ENCODE measurements around the gene RANBP17.
"Not testable (repeated sequence)": the region's sequence is repeated elsewhere in the genome, so short reads cannot be mapped to it uniquely, and the experiment has no call there.

Gene RANBP17

GRCh38 chr5:171250738-171251137 is 388.9 kb downstream of the RANBP17 start:
- no peak for DNase-seq (ENCODE audit: low spot score)

DNA sequence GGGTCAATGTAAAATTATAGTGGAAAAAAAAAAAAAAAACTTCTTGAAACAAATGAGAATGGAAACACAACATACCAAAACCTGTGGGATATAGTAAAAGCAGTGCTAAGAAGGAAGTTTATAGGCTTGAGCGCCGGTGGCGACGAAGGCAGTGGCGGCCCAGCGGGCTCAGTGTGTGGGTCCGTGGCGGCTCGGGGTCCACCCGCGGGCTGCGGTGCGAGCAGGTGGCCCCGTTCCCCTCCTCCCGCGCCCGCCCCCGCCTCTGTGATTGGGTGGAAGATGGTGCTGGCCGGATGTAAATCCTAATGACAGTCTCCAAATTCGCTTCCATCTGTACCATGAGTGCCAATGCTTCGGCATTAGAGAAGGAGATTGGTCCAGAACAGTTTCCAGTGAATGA is 389.7 kb downstream of the RANBP17 start:
- no peak for DNase-seq (ENCODE audit: low spot score)

DNA sequence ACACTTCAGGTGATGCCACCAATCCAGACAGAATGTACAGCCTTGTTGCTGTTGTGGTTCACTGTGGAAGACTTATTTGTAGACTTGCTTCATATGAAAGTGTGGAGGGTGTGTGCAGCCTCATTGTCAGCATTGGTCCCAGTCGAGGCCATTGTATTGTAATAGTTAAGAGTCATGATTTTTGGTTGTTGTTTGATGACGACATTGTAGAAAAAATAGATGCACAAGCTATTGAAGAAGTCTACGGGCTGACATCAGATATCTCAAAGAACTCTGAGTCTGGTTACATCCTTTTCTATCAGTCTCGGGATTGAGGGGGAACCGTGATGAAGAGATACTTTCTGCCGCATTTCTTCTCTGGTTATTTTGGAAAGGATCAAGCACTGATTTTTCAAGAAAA is 390.9 kb downstream of the RANBP17 start:
- DNase-seq (ENCODE audit: low spot score): no peak

- no peak for DNase-seq (ENCODE audit: low spot score)
Measured at GRCh38 chr5:171258737-171259415, 397.1 kb downstream of the RANBP17 start.

- DNase-seq (ENCODE audit: low spot score): no peak
Measured at GRCh38 chr5:171261361-171261760, 399.5 kb downstream of the RANBP17 start.

- DNase-seq (ENCODE audit: low spot score): no peak
Measured at GRCh38 chr5:171261904-171262303, 400.1 kb downstream of the RANBP17 start.

DNA sequence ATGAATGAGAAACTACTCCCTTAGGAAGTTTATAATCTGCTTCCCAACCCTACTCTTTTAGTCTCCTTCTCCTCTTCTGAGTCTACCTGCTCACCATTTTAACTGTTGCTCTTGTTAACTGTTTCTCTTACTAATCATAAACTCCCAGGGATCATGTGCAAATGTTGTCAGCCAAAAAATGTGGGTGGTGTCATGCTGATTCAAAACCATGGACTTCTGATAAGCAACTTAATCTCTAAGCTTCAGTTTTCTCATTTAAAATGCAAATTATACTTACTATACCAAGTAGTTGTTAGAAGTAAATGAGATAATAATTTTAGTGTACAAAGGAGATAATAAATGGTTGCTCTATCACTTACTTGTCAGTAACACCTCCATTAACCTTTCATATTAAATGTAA is 401.4 kb downstream of the RANBP17 start:
- DNase-seq (ENCODE audit: low spot score): no peak

DNA sequence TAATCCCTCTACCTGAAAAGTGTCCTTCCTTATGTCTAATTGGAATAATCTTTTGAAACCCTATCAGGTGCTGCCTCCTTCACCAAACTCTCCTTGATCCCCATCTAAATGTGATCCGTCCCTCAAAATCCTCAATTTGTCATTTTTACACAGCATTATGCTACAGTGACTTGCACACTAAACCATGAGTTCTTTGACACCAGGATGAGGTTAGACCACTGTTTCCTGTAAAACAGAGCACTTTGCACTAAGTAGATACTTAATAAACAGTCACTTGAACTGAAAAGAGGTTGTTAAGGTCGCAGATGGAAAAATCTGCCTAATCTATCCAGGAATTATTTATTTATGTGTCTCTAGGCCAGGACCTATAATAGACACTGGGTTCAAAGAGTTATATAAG is 403.0 kb downstream of the RANBP17 start:
- no peak for DNase-seq (ENCODE audit: low spot score)

GRCh38 chr5:171268700-171269620 is 407.1 kb downstream of the RANBP17 start:
- DNase-seq (ENCODE audit: low spot score): no peak

DNA sequence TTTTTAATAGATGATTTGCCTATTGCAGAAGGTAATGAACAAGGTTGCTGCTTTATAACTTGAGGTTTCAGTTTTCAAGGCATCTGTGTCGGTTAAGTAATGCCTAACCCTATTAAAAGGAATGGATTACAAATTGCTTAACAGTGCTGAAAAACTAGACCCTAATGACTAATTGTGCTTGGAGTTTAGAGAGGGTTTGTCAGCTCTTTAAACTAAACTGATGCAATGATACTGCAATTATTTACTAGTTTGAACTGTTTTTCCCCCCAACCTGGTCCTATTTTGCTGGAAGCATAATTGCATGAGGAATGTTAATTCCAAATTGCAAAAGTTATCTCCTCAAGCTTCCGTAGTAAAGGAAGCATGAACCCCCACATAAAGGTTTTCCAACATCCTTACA is 407.9 kb downstream of the RANBP17 start:
- DNase-seq (ENCODE audit: low spot score): no peak

- DNase-seq (ENCODE audit: low spot score): no peak
Measured at GRCh38 chr5:171270136-171270535, 408.3 kb downstream of the RANBP17 start.

DNA sequence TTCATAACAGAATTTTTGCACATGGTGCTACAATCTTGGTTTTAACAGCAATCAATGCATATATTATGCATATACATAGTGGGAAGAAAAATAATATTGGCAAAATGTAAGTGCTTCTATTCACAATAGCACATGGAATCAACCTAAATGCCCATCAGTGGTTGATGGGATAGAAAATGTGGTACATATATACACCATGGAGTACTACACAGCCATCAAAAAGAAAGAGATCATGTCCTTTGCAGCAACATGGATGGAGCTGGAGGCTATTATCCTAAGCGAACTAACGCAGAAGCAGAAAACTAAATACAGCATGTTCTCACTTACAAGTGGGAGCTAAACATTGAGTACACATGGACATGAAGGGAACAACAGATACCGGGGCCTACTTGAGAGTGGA is 410.0 kb downstream of the RANBP17 start:
- DNase-seq (ENCODE audit: low spot score): no peak

GRCh38 chr5:171272996-171273970 is 411.5 kb downstream of the RANBP17 start:
- DNase-seq (ENCODE audit: low spot score): peak; percentile 75

DNA sequence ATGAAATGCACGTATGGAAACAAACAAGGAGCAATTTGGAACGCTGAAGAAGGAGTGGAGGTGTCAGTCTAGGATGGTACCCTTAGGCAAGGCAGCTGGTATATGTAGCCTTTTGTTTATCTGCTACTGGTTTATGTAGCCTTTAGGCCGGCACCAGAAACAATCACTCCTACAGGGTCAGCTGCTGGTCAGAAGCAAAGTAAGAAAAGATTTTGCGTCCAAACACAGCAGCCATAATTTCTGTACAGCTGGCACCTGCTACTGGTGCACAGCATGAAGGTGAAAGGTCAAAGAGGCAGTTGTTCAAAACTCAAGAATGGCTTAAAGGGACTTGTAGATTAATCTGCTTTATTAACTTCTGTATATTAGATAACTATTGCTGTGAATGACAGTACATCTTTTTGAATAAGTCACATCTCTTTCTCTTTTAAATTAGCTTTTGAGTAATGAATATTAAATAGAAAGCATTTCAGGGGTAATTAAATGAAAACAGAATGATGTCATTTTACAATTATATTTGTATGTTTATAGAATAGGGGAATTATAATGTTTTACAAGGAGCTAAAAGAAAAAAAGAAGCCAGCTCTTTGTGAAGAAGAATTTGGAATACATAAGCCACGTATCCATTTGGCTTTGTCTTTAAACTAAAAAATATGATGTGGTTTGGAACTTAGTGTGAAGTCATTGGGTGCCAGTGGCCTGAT is 414.2 kb downstream of the RANBP17 start:
- no peak for DNase-seq (ENCODE audit: low spot score)

DNA sequence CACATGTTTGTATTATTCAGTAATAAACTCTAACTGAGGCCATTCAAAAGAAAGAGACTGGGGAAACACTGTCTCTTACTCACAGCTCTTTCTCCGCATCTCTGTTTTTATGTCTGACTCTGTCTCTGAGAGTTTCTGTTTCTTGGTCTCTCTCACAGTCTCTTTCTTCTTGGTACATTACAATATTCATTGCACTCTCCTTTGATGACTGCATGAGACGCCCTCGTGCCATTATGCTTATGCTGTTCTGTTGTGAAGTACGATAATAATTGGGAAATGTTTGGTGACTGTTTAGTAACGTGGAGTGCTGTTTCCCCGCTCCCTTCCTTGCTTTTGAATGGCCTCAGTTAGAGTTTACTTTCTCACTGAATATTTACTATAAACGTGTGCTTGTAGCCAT is 421.9 kb downstream of the RANBP17 start:
- DNase-seq (ENCODE audit: low spot score): no peak

- no peak for DNase-seq (ENCODE audit: low spot score)
Measured at GRCh38 chr5:171285465-171285864, 423.6 kb downstream of the RANBP17 start.

DNA sequence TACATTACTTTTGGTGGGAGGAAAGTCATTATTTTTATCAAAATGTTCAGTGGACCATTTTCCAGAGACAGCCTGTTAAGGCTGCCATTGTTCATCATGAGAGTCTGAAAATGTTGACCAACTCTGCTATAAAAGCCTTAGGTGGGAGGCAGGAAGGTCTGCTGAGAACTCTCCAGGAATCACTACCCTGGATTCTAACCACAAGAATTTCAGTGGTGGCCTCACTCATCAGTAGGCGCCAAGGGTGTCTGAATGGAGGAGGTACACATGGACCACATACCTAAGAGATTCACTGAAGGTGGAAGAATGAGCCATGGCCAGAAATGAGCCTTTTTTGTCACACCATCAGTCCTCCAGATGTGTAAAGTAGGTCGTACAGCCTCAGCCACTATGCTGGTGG is 426.2 kb downstream of the RANBP17 start:
- DNase-seq (ENCODE audit: low spot score): no peak

DNA sequence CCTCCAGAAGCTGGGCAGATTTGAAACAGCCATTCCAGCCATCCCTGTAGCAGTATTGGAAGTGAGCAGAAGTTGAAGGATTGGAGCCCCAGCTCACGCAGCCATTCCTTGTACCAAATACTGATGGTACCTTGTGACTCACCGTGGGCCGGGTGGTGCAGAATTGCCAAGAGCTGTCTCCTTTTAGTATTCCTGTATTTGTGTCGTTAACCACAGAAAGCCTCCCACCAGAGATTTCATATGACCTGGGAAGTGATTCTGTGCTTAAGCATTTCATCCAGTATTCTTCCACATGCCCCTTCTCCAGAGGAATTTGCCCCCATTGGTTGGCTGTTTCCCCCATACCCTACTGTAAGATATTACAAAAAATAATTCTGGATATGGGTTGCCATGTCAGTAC is 429.6 kb downstream of the RANBP17 start:
- no peak for DNase-seq (ENCODE audit: low spot score)

- DNase-seq (ENCODE audit: low spot score): no peak
Measured at GRCh38 chr5:171295299-171295698, 433.5 kb downstream of the RANBP17 start.

DNA sequence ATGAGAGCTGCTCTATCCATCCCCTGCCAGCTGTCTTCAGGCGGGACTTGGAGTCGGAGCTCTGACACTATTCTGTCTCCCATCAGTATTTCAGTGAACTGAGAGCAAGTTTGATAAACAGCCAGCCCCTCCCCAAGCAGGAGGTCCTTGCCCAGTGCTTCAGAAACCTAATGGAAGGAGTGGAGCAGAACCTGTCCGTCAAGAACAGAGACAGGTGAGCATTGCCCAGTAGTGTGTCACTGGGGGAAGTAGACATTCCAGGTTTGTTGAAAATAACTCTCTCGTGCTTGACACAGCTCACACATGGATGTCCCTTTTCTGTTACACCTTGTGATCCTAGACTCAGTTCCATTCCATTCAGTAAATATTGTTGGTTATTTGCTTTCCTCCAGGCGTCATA is 434.0 kb downstream of the RANBP17 start:
- DNase-seq (ENCODE audit: low spot score): no peak

- DNase-seq (ENCODE audit: low spot score): not testable (repeated sequence)
Measured at GRCh38 chr5:171297941-171298340, 436.1 kb downstream of the RANBP17 start.

- no peak for DNase-seq (ENCODE audit: low spot score)
Measured at GRCh38 chr5:171299228-171299627, 437.4 kb downstream of the RANBP17 start.
